ENCODE results near the gene SHISAL2B.
"Not testable (repeated sequence)": the region's sequence is repeated elsewhere in the genome, so short reads cannot be mapped to it uniquely, and the experiment has no call there.

Gene SHISAL2B

DNA sequence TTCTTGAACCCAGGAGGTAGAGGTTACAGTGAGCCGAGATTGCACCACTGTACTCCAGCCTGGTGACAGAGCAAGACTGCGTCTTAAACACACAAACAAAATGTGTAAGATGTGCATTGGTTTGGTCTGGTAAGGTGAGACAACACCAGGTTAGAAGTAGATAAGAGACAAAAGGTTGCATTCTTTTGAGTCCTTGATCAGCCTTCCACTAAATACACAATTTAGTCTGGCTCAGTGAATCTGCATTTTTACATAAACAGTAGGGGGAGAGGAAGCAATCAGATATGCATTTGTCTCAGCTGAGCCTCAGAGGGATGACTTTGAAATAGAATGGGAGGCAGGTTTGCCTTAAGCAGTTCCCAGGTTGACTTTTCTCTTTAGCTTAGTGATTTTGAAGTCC, 15.8 kb downstream of the SHISAL2B start:
- not testable (repeated sequence) for DNase-seq

DNA sequence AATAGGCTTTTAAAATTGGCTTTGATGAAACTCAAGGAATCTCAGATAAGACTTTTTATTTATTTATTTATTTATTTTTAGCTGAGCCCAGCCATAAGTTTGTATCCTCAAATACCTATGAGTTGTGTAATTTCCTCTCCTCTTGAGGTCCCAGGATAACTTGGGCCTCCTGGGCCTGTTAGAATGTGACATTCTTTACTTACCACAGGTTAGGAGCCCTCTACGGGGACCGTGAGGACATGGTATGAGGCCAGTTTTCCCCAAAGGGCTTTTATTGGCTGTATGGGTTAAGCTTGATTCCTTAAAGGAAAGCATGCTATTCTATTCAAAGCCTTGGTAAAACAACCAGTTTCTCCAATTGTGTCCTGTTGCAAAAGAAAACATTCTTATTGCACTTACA, 16.9 kb downstream of the SHISAL2B start:
- DNase-seq: no peak

DNA sequence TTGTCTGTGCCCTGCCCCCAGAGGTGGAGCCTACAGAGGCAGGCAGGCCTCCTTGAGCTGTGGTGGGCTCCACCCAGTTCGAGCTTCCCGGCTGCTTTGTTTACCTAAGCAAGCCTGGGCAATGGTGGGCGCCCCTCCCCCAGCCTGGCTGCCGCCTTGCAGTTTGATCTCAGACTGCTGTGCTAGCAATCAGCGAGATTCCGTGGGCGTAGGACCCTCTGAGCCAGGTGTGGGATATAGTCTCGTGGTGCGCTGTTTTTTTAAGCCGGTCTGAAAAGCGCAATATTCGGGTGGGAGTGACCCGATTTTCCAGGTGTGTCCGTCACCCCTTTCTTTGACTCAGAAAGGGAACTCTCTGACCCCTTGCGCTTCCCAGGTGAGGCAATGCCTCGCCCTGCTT, 24.2 kb downstream of the SHISAL2B start:
- not testable (repeated sequence) for DNase-seq

DNA sequence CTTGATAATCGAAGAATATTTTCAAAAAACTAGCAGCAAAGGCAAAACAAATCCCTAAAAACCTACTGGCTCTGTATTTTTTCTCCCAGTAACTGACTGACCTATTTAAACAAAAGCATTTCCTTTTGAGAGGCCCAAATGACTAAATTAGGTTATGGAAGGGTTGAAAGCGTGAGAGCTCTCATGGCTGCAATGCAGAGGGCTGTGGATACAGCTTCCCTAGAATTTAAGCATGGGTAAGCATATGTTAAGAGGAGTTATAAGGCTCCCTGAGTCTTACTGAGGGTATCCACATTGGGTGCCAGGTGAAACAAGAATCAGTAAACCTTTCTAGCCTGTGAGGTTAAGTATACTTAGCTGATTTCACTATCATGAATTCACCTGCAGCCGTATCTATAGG, 32.3 kb downstream of the SHISAL2B start:
- DNase-seq: no peak

DNA sequence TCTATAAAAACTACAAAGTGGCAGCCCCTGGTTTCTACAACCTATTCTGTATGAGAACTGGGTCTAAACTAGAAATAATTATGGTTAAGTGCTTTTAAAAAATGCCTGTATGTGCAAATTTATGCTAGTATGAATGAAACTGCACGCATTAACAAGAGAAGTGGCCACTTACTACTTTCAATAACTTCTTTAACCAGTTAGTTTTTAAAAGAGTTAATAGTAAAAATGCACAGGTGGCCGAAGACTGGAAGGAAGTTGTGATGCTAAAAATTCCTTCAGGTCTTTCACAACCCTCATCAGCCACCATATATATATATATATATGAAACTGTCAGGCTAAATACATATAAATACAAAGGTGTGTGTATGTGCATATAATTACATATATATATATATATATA, 36.8 kb downstream of the SHISAL2B start:
- DNase-seq: no peak

DNA sequence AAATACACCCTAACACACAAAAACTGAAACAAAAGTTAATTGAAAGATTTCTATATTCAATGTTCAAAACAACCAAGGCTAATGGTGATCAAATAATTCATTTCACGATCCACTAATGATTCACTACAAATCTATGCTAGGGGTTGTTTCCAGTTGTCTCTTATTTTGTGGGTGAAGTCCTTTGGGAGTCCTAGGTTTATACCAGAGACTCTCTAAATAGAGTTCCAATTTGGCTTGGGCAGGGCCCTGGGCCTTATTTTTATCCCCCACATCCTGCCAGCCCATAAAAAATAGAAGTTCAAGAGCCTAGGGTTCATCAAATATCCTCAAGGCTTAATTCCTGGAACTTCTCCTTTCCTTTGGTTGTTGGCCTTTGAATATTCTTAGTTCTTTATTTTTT, 52.1 kb downstream of the SHISAL2B start:
- no peak for DNase-seq

DNA sequence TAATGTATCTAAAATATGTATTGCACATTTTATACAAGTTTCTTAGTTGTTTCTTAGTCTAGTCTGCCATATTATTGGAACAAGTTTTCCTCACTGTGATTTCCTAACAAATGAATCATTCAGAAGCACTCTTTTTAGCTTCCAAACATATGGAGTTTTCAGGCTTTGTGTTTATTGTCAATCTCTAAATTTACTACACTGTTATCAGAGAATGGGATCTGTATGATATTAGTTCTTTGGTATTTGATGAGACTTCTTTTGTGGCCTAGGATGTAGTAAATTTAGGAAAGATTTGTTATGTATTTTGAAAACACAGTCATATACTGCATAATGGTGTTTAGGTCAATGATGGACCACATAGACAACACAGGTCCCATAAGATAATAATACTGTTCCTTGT, 52.5 kb downstream of the SHISAL2B start:
- DNase-seq: no peak

DNA sequence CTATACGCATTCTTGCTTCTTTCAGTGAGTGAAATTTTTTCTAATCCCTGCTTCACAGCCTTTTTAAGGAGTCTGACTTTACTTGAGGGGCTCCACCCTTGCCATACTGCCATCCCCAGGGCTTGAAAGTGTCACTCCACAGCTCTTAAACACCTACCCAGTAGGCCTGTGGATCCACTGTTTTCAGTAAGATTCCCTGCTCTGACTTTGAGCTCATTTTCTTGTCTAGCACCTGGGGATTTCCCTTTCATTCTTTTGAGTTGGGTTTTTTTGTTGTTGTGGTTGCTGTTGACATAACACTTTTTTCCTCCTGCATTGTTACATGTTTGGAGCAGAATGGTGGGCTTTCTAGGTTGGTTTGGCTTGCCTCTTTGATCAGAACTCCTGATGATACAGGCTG, 54.6 kb downstream of the SHISAL2B start:
- DNase-seq: no peak

DNA sequence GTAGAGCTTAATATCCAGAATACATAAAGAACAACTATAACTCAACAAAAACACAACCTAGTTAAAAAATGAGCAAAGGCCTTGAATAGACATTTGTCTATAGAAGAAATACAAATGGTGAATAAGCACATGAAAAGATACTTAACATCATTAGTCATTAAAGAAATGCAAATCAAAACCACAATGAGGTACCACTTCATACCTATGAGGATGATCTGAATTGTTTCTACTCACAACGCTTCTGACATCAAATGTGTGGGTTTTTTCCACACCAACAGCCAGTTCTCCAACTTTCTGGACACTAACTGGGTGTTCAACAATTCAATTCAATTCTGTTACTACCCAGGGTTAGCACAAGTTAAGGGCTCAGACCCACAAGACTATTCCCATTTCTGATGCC, 56.1 kb downstream of the SHISAL2B start:
- no peak for DNase-seq

DNA sequence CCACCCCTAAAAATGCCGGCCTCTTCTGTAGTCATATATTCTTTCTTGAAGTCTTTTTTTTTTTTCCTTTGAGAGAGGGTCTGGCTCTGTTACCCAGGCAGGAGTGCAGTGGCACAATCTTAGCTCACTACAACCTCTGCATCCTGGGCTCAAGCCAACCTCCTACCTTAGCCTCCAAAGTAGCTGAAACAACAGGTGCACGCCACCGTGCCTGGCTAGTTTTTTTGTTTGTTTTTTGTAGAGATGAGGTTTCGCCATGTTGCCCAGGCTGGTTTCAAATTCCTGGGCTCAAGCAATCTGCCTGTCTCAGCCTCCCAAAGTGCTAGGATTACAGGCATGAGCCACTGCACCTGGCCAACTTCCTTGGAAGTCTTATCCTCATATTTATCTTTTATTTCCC, 59.1 kb downstream of the SHISAL2B start:
- no peak for DNase-seq

DNA sequence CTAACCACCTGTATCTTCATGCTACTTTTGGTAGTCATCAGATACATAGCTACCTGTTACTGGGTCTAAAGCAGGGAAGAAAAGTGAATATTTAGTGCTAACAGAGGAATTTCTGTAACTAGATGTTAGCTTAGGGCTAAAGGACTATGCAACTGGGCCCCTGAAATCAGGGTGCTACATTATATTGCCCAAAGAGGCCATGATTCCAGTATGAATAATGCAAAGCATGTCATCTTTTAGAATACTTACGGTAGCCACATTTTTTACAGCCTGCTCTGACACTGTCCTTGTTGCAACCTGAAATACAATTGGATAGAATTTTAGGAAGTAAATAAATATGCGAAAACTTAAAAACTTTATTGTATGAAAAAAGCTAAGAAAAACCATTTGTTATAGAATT, 63.8 kb downstream of the SHISAL2B start:
- no peak for DNase-seq

DNA sequence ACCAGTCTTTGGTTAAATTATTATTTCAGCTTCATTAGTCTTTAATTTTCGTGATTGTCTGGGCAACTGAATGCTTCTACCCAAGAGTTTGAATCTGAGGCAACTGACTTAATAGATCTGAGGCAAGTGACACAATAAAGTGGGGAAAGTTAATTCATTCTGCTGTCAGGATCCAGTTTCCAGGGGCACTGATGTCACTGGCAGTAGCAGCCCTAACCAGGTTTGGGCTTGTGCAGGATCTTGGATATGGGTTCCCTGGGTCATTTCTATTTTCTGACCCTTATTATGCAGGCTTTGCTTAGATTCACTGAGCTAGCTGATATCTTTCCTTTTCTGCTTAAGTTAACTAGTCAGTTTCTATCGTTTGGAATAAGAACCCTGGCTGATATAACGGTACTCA, 68.6 kb downstream of the SHISAL2B start:
- DNase-seq: no peak

DNA sequence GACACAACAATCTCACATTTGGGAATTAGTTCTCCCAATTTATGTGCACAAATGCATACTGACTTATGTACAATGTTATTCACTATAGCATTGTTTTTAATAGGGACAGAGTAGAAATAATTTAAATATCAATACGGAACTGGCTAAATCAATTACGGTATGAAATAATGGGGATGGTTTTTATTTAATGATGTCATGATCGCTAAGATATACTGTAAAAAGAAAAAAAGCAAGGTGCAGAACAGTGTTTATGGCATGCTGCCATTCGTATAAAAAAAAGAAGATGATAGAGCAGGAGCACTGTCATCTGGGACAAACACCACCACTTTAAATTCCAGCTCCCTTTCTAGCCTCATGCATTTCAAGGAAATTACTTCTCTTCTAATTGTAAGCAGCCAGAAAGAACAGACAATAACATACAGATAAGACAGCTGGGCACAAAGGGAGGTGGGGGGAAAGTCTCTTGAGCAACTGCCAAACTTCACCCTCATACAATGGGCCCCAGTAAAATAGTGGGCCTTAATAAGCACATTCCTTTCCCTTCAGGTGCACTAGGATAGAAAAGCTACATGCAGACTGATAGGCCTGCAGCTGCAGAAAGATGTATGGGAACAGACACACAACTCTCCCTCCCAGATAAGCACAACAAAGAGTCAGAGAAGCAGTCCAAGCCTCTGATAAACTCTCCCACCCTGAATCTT, 69.8 kb downstream of the SHISAL2B start:
- DNase-seq: no peak

DNA sequence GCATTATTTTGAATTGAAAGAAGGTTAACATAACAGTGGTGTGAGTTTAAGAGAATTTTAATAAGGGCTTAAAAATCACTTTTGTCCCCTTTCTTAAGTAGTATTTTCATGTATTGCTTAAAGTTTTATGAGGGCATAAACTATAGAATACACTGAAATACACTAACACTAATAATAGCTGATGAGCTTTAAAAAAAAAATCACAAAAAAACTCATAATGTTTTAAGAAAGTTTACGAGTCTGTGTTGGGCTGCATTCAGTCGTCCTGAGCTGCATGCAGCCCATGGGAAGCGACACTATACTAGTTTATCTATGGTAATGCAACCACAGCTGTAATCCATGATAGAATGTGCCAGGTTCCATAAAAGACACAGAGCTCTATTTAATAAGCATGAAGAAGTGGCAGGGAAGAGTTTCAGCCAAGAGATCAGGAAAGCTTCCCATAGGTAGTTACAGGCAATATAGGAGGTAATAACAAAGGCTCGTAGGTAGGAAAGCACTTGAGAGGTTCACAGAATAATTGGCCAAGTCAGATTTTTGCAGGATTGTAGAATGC, 73.7 kb downstream of the SHISAL2B start:
- no peak for DNase-seq

DNA sequence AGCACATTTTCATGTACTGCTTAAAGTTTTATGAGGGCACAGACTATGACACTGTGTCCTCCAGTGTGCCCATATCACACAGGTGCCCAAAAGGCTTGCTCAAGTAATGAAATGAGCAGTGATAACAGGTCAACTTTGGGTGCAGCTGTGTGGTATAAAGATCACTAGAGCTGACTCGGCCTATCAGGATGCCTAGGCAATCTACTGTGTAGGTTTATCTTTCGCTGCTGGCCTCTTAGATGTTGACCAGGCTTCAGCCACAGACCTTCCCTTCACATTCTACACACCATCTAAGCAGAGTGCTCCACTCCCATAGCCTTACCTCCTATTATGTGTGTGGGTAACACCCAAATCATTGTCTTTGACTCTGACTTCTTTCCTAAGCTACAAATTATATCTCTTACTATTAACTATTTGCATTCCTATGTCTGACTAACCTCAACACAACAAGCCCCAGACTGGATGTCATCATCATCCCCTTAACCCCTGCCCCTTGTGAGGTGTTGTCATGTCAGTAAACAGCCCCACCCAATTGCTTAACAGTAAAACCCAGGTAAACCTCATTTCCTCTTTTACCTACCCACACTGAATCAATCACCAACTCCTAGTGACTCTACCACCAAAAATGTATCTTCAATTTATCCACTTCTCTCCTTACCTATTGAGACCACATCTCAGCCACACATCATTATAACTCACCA, 75.7 kb downstream of the SHISAL2B start:
- no peak for DNase-seq

DNA sequence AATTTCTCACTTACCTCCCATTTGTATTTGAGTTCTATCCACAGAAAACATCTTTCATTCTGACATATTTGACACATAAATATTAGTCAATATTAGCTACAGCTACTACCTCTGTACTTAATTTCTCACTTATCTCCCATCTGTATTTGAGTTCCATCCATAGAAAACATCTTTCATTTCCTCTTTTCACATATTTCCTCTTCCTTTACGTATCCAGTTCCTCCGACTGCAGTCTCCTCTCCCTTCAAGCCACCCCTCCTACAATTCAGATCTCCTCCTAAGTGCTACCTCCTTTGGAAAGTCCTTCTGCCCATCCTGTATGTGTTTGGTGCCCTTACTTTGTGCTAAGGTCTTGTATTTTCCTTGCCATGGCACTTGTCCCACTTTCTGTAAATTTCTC, 76.6 kb downstream of the SHISAL2B start:
- DNase-seq: no peak

Measured in NCI-H2029 treated with DMSO at 0.1 percent for 48 hours (cell line).